CD4-positive, alpha-beta T cell (primary cell): ENCODE data around the gene SPIRE2. TPM values are rescaled to one million over a fixed set of nuclear protein-coding genes. Genes with fewer than 3 reads are reported as not detected.
A peak's percentile ranks its signal among the peaks of the same experiment; 100 is the strongest.

ENCODE experiments used
- ATAC-seq: fragments of 200-7000 bp; cut with Tn5 transposase; one replicate; pipeline ENCODE4 v1.10.0; 2022; ENCODE audit warnings: mild to moderate bottlenecking; ENCODE audit not compliant: poor library complexity
- CTCF ChIA-PET: fragments of 350-600 bp; sonication (Branson Sonifier 250); formaldehyde crosslinking; loops from one replicate; lab custom pipeline; 2021; ENCODE audit warnings: antibody characterized with exemption, inconsistent platforms; lab: Charles Lee
- POLR2A ChIA-PET: fragments of 350-600 bp; sonication (Branson Sonifier 250); formaldehyde crosslinking; loops from one replicate; lab custom pipeline; 2021; ENCODE audit warnings: antibody characterized with exemption, inconsistent platforms; lab: Charles Lee
- DNase-seq, 14 experiments: peaks; one replicate each; pipeline ENCODE4 v3.0.0-alpha.2; 2013 to 2020; ENCODE audit warnings: mixed read lengths in 2 of 14
- H3K27ac ChIP-seq, 2 donors: one replicate each; pipeline versions ENCODE4 v1.5.1 to v1.7.0; 2013; ENCODE audit warnings: low read length in 2 of 2, low read depth in 1 of 2, mild to moderate bottlenecking in 1 of 2
- H3K27me3 ChIP-seq, 2 experiments: 1 replicate in 1 of 2; 2 replicates in 1 of 2; pipeline versions ENCODE4 v1.6.1 to v1.7.0; 2013; ENCODE audit warnings: low read length in 2 of 2, control low read depth in 1 of 2, mild to moderate bottlenecking in 1 of 2, moderate library complexity in 1 of 2; ENCODE audit not compliant: insufficient read depth in 2 of 2, control insufficient read depth in 1 of 2
- H3K36me3 ChIP-seq: one replicate; pipeline ENCODE4 v1.6.1; 2013; ENCODE audit warnings: low read length, control low read depth; ENCODE audit not compliant: insufficient read depth
- H3K4me1 ChIP-seq: one replicate; pipeline ENCODE4 v1.6.1; 2013; ENCODE audit warnings: low read length, control low read depth; ENCODE audit not compliant: insufficient read depth
- H3K4me3 ChIP-seq: one replicate; pipeline ENCODE4 v1.5.1; 2013; ENCODE audit warnings: mild to moderate bottlenecking, low read length, moderate library complexity
- H3K9me3 ChIP-seq, 2 experiments: 1 replicate in 1 of 2; 2 replicates in 1 of 2; pipeline versions ENCODE4 v1.6.1 to v1.7.0; 2013; ENCODE audit warnings: low read length in 2 of 2, mild to moderate bottlenecking in 2 of 2, control low read depth in 1 of 2, moderate library complexity in 1 of 2; ENCODE audit not compliant: control insufficient read depth in 1 of 2, insufficient read depth in 1 of 2
- H3K27ac Mint-ChIP-seq: one replicate; pipeline ENCODE4 v1.8.0; 2020; ENCODE audit warnings: mixed read lengths
- H3K27me3 Mint-ChIP-seq: one replicate; pipeline ENCODE4 v1.8.0; 2021; ENCODE audit warnings: mixed read lengths
- H3K36me3 Mint-ChIP-seq: one replicate; pipeline ENCODE4 v1.8.0; 2021; ENCODE audit warnings: low read depth, mixed read lengths
- H3K4me1 Mint-ChIP-seq: one replicate; pipeline ENCODE4 v1.8.0; 2021; ENCODE audit warnings: low read depth, mixed read lengths
- H3K4me3 Mint-ChIP-seq: one replicate; pipeline ENCODE4 v1.8.0; 2020; ENCODE audit warnings: mild to moderate bottlenecking, mixed read lengths
- H3K9me3 Mint-ChIP-seq: one replicate; pipeline ENCODE4 v1.8.0; 2020; ENCODE audit warnings: mixed read lengths
- intact Hi-C, 2 experiments: fragments of 100-400 bp; cut with DNase I in 1 of 2; cut with micrococcal nuclease in 1 of 2; formaldehyde crosslinking; loops; one replicate each; pipeline versions ENCODE4 v1.15.1 to v1.9.0; 2023 to 2025; cut with DNase I, micrococcal nuclease
- total RNA-seq, 174 experiments: library from RNA in 2 of 174; stranded (reverse) in 2 of 174; gene quantifications; one replicate each; pipeline ENCODE4 v1.2.3 and lab custom pipeline; 2021 to 2026
- TF ChIP-seq, protein P1 (sequence below): fragments of 200-600 bp; IDR thresholded peaks from one replicate; pipeline ENCODE4 v1.8.0; 2022; ENCODE audit warnings: antibody characterized with exemption, mild to moderate bottlenecking

Gene SPIRE2
- total RNA-seq, 2 experiments from 2014 or later = 1.1 TPM

DNA sequence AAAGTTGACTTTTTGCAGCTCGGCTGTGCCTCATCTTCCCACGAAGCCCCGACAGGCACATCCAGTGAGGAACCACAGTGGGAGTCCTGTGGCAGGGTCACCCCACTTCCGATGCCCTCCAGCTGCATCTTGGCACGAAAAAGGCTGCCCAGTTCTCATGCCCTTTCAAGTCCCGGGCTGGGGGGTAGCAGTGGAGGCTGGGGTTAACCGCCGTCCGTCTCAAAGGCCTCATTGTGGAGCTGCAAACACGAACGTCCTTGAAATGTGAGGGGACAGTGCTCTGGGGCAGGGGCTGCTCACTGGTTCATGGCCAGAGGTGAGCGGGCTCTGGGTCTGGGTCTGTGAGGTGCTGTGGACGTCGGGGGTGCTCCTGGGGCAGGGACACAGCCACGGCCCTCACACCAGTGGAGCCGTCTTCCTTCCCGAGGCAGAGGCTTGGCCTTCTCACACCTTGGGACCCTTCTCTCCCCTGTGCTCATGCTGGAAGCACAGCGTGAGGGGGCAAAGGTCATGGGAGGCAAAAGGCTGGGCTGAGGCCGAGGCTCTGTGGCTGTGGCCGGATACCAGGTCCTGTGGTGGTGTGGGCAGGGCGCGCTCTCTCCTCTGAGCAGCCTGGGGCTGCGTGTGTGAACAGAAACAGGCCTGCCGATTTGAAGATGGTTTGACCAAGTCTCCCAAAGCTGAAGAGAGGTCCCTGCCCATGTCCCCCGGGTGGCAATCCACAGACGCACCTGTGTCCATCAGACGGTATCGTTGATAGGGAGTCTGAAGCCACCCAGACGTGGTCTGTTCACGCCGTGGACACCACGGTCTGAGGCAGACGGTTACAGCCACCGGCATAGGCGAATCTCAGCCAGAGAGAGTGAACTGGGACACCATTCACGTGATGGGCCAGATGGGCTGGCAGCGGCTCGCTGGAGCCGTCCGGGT lies 87.3 kb downstream of the SPIRE2 start:
- Mint-ChIP-seq H3K4me3 (no peak overlapping the region), H3K9me3 (no peaks in the 10 kb centered on the region), H3K27ac (no peak overlapping the region), H3K36me3 (peaks cover 6% of the 10 kb centered on the region), H3K27me3 (peaks cover under 1% of the 10 kb centered on the region), H3K4me1 (peaks cover 24% of the 10 kb centered on the region)
- peaks cover 50% of the 10 kb centered on the region for H3K4me1 ChIP-seq
- CTCF ChIA-PET = no interaction called here
- no peak overlapping the region for H3K4me3 ChIP-seq
- POLR2A ChIA-PET = no interaction called here
- DNase-seq (no peak), ATAC-seq (no peak)
- peaks cover 12% of the 10 kb centered on the region for H3K36me3 ChIP-seq
- no peak overlapping the region for H3K27ac ChIP-seq
- H3K9me3 ChIP-seq = peaks cover 0 to 4% of the 10 kb centered on the region in 2 experiments
- TF ChIP-seq, protein P1, sequence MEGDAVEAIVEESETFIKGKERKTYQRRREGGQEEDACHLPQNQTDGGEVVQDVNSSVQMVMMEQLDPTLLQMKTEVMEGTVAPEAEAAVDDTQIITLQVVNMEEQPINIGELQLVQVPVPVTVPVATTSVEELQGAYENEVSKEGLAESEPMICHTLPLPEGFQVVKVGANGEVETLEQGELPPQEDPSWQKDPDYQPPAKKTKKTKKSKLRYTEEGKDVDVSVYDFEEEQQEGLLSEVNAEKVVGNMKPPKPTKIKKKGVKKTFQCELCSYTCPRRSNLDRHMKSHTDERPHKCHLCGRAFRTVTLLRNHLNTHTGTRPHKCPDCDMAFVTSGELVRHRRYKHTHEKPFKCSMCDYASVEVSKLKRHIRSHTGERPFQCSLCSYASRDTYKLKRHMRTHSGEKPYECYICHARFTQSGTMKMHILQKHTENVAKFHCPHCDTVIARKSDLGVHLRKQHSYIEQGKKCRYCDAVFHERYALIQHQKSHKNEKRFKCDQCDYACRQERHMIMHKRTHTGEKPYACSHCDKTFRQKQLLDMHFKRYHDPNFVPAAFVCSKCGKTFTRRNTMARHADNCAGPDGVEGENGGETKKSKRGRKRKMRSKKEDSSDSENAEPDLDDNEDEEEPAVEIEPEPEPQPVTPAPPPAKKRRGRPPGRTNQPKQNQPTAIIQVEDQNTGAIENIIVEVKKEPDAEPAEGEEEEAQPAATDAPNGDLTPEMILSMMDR = no peak
- intact Hi-C loops = no loop called here
- peaks cover 0 to 10% of the 10 kb centered on the region in 2 experiments for H3K27me3 ChIP-seq

DNA sequence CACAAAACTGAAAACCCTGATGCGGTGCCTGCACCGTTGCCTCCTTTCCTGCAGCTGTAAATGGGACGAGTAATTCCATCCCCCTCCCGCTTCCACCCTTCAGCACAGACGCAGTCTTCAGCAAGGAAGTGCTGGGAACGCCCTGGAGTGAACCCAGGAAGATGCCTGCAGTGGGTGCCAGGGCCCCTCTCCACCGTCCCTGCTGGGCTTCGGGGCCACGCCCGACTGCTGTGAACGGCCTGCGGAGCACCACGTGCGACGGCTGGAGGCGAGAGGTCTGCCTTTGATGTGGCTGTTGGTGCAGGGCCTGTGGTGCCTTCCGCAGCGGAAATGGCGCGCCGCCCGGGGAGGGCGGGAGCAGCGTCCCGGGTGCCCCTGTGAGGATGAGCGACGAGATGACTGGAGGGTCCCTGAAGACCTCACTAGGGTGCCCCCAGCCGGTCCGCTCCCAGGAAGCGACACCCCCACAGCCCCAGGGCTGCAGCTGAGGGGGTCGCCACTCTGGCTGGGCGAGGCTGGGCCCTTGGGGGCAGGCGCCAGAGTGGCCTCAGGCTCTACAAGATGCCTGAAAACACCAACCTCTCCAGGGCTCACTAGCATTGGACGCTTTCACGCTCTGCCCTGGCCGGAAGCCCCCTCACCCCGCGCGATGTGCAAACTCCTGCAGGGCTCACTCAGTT lies 89.6 kb downstream of the SPIRE2 start:
- Mint-ChIP-seq H3K36me3 (no peaks in the 10 kb centered on the region), H3K4me3 (peak overlapping the region; percentile 76), H3K4me1 (peaks cover 41% of the 10 kb centered on the region), H3K27me3 (peaks cover 10% of the 10 kb centered on the region), H3K9me3 (no peaks in the 10 kb centered on the region), H3K27ac (peak overlapping the region; percentile 39)
- peak; percentile 73 for ATAC-seq
- intact Hi-C loops = loop anchor here in 1 of 2 experiments (2.0 kb wide), 1 partner anchor 31 kb away; the partner anchor contains the start of gene DEF8
- H3K4me3 ChIP-seq = peak overlapping the region; percentile 52
- peaks cover 0 to 4% of the 10 kb centered on the region in 2 experiments for H3K9me3 ChIP-seq
- H3K36me3 ChIP-seq = no peaks in the 10 kb centered on the region
- peak; percentile 58 to 92 (median 70) for DNase-seq
- H3K27ac ChIP-seq = no peak overlapping the region
- peaks cover 11 to 26% of the 10 kb centered on the region in 2 experiments for H3K27me3 ChIP-seq
- TF ChIP-seq, protein P1 = no peak
- peaks cover 72% of the 10 kb centered on the region for H3K4me1 ChIP-seq
- CTCF ChIA-PET = interaction anchor here (1.2 to 2.1 kb wide), 3 partner anchors 8 to 218 kb away, joined by 3 to 12 read pairs (median 6); no protein-coding TSS in a partner anchor
- POLR2A ChIA-PET = interaction anchor here (1.1 to 1.3 kb wide), 2 partner anchors 8 to 45 kb away, joined by 4 to 5 read pairs; partner anchors contain the start of gene TCF25
